22Rv1 (cell line): ENCODE results near the gene GARS1.

Source experiments
- H3K27ac ChIP-seq: fragments of 450-650 bp; 2 replicates; pipeline ENCODE4 v1.5.1; 2017
- ZFX ChIP-seq: fragments of 450-650 bp; IDR thresholded peaks from 2 replicates; pipeline ENCODE4 v1.6.1; 2017; ENCODE audit warnings: antibody characterized with exemption, borderline replicate concordance
- TF ChIP-seq, protein P1 (sequence below): fragments of 450-650 bp; IDR thresholded peaks from 2 replicates; pipeline ENCODE4 v1.5.1; 2017; ENCODE audit warnings: mild to moderate bottlenecking

GARS1 gene

DNA sequence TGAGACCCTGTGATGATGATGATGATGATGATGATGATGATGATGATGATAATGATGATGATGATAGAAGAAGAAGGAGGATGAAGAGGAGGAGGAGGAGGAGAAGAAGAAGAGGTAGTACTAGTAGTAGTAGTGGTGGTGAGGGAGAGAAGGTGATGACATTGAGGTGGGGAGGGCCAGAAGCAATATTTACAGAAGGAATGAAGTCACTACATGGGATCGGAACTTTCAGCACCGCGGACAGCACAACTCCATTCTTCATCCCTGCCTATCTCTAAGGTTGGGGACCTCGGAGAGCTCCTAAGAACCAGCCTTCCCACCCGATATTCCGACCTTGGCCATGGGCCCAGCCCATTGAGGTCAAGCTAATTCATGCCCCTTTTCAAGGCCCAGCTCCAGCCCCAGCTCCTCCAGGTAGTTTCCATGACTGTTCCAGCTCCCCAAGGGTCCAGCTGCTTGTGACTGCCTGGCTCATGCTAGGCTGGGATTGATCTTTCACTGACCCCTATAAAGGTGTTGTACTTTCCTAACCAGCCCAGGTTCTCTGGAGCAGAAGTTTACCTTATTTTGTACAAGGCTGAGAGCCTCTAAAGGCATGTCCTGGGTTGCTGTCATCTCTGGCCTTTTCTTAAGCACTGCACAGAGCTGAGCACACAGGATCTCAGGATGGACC, 77.3 kb downstream of the GARS1 start:
- H3K27ac ChIP-seq: no peak overlapping the region
- TF ChIP-seq, protein P1, sequence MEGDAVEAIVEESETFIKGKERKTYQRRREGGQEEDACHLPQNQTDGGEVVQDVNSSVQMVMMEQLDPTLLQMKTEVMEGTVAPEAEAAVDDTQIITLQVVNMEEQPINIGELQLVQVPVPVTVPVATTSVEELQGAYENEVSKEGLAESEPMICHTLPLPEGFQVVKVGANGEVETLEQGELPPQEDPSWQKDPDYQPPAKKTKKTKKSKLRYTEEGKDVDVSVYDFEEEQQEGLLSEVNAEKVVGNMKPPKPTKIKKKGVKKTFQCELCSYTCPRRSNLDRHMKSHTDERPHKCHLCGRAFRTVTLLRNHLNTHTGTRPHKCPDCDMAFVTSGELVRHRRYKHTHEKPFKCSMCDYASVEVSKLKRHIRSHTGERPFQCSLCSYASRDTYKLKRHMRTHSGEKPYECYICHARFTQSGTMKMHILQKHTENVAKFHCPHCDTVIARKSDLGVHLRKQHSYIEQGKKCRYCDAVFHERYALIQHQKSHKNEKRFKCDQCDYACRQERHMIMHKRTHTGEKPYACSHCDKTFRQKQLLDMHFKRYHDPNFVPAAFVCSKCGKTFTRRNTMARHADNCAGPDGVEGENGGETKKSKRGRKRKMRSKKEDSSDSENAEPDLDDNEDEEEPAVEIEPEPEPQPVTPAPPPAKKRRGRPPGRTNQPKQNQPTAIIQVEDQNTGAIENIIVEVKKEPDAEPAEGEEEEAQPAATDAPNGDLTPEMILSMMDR: no peak
- TF ChIP-seq ZFX: no peak

DNA sequence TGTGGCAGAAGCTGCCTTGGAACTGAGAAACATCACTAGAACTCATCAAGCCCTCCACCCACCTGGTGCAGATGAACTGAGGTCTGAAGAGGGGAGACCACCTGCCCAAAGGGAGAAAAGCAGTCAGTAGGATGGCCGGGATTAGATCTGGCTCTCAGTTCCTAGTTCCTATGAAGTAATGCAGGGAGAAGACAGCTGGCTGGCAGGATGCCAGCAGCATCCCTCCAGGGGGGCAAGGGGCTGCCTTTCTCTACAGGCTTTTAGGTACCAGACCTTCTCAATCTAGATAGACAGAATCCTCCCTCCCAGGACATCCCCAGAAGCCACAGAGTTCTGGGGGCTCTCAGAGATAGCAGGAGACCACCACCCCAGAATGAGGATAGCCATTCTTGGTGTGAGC, 79.7 kb downstream of the GARS1 start:
- TF ChIP-seq, protein P1: no peak
- TF ChIP-seq ZFX: no peak
- H3K27ac ChIP-seq: no peak overlapping the region

DNA sequence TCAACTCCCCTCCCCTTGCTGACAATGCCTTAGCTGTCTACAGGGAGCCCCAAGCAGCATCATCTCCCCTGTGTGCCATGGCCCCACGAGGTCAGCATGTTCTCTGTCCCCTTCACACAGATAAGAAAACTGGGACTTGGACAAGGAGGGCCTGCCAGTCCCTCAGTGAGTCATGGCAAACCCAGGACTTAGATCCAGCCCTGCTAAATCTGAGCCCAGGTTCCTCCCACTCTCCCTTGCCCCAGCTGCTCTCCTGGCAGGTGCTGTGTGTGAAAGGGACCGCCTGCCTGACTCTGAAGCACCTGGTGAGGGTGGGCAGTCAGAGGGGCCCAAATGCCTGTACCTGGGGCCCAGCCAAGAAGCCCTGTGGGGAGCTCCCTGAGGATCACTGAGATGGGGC, 80.2 kb downstream of the GARS1 start:
- TF ChIP-seq, protein P1: no peak
- TF ChIP-seq ZFX: no peak
- H3K27ac ChIP-seq: no peak overlapping the region

DNA sequence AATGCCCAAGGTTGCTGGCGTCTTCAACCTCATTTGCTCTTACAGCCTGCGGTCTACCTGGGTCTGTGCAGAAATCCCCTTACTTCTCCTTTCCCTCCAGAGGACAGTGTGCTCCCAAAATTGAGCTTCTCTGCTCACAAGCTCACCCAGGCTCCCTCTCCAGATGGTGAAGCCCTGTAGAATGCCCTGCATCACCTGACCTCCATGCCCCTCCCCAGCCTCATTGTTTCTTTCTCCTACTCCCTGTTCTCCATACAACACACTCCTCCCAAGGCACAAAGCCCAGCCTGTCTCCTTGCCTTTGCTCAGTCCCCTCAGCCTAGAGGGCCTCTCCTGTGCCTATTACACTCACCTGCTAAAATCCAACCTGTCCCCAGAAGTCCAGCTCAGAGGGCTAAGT, 84.1 kb downstream of the GARS1 start:
- no peak overlapping the region for H3K27ac ChIP-seq
- TF ChIP-seq, protein P1: no peak
- no peak for TF ChIP-seq ZFX

DNA sequence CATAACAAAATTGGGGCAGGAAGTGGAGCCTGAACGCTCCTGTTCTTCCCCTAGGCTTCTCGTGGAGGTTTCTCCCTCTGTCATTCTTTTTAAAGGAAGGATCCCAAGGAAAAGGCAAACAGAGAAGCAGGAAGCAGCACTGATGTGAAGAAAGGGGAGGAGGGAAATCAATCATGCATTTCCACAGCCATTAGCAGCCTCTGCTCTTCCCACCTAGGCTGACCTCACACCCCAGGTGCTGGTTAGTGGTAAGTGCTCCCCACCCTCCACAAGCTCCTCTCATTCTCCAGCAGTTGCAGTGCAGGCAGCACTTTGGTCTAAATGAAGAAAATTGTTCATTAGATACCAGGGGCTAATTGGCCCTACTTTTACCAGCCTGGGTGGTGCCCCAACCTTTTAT, 85.0 kb downstream of the GARS1 start:
- H3K27ac ChIP-seq: no peak overlapping the region
- TF ChIP-seq ZFX: no peak
- TF ChIP-seq, protein P1: no peak

DNA sequence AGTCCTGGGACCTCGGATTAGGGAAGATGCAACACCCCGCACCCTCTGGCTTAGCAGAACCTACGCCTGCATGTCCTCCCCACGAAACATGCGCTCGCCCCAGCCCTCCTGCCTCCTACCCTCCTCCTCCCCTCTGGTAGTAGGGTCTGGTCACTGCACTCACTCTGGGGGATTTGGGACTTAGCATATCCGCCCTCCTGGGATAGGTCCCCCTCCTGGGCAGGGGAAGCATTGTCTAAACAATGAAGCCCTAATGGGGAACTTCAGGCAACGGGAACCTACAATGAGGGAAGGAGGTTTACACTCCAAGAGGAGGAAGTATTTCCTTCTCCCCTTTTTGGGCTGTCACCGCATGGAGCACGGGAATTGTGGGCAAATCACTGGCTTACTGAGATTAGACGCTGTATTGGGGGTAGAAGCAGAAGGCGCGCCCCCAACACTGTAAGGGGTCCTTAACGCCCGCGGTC, 86.7 kb downstream of the GARS1 start:
- TF ChIP-seq ZFX: no peak
- TF ChIP-seq, protein P1: no peak
- H3K27ac ChIP-seq: no peak overlapping the region

DNA sequence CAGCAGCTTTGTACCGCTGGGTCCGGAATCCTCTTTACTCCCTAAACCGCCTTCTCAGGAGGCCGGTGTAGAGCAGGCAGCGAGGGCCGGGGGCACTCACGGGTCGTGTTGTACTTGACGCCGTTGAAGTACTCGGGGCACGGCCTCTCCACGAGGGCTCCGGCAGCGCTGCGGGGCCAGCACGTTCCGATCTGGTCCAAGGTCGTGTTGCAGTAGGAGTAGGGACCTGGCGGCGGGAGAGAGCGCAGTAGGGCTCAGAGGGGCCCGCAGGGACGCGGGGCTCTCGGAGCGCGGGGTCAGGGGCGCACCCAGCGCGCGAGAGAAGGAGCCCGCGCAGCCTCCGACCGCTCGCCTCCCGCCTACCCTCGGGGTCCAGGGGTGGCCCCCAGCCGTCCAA, 87.1 kb downstream of the GARS1 start:
- TF ChIP-seq ZFX: no peak
- TF ChIP-seq, protein P1: no peak

More for the DNA sequence above, 87.1 kb downstream of the GARS1 start:
- H3K27ac ChIP-seq: no peak overlapping the region
